IMR-90 (cell line): Measurements from ENCODE around the gene MNS1. TPM values are rescaled to one million over a fixed set of nuclear protein-coding genes. Genes with fewer than 3 reads are reported as not detected.

ENCODE experiments used
- ATAC-seq: fragments of 200-7000 bp; cut with Tn5 transposase; 2 replicates; pipeline ENCODE4 v1.9.1; 2020; ENCODE audit warnings: low read depth, mild to moderate bottlenecking, moderate library complexity
- BruUV-seq: library from RNA; stranded (reverse); fragments of 400-500 nt; replicated peaks from 2 replicates; lab custom pipeline; 2021; lab: Mats Ljungman, UMichigan
- CTCF ChIA-PET: fragments of 300-600 bp; formaldehyde crosslinking; extraction: SDS; loops from one replicate; lab custom pipeline; 2021; ENCODE audit warnings: antibody characterized with exemption; lab: Yijun Ruan, JAX
- POLR2A ChIA-PET: fragments of 300-600 bp; sonication (Branson Sonifier 250); formaldehyde crosslinking; loops from one replicate; lab custom pipeline; 2022; ENCODE audit warnings: antibody characterized with exemption; ENCODE audit not compliant: unreplicated experiment; lab: Charles Lee
- DNase-seq: peaks from one replicate; pipeline ENCODE4 v3.0.0; 2013
- H2AFZ ChIP-seq: replicated peaks from 2 replicates; pipeline ENCODE3; 2013; ENCODE audit warnings: low read length, mild to moderate bottlenecking; ENCODE audit not compliant: poor library complexity
- H2AK5ac ChIP-seq: 2 replicates; pipeline ENCODE4 v1.6.1; 2013; ENCODE audit warnings: low read depth, low read length, inconsistent platforms
- H2AK9ac ChIP-seq: replicated peaks from 2 replicates; pipeline ENCODE3; 2013; ENCODE audit warnings: mild to moderate bottlenecking, low read depth, low read length, moderate library complexity; ENCODE audit not compliant: poor library complexity
- H2BK120ac ChIP-seq: 2 replicates; pipeline ENCODE4 v1.6.1; 2013; ENCODE audit warnings: low read depth, low read length, inconsistent platforms
- H2BK15ac ChIP-seq: 3 replicates; pipeline ENCODE4 v1.6.1; 2013; ENCODE audit warnings: low read depth, low read length, inconsistent platforms
- H2BK20ac ChIP-seq: 2 replicates; pipeline ENCODE4 v1.6.1; 2013; ENCODE audit warnings: low read depth, mild to moderate bottlenecking, inconsistent platforms, low read length, moderate library complexity
- H2BK5ac ChIP-seq: 2 replicates; pipeline ENCODE4 v1.6.1; 2013; ENCODE audit warnings: mild to moderate bottlenecking, low read depth, low read length, inconsistent platforms; ENCODE audit not compliant: poor library complexity, severe bottlenecking
- H3K14ac ChIP-seq: replicated peaks from 2 replicates; pipeline ENCODE4 v1.6.1; 2013; ENCODE audit warnings: low read depth, low read length, inconsistent platforms
- H3K18ac ChIP-seq: 2 replicates; pipeline ENCODE4 v1.6.1; 2013; ENCODE audit warnings: low read depth, low read length, control low read depth
- H3K23ac ChIP-seq: 2 replicates; pipeline ENCODE4 v1.6.1; 2013; ENCODE audit warnings: low read depth, low read length, inconsistent platforms
- H3K27ac ChIP-seq: 2 replicates; pipeline ENCODE4 v1.5.1; 2013; ENCODE audit warnings: mild to moderate bottlenecking, control low read depth, low read length; ENCODE audit not compliant: insufficient read depth
- H3K27me3 ChIP-seq: 2 replicates; pipeline ENCODE4 v1.6.1; 2013; ENCODE audit warnings: low read length; ENCODE audit not compliant: control insufficient read depth, insufficient read depth
- H3K36me3 ChIP-seq: 2 replicates; pipeline ENCODE4 v1.6.1; 2013; ENCODE audit warnings: low read length, mixed read lengths; ENCODE audit not compliant: control insufficient read depth, insufficient read depth
- H3K4ac ChIP-seq: 2 replicates; pipeline ENCODE4 v1.6.1; 2013; ENCODE audit warnings: low read depth, low read length, inconsistent platforms
- H3K4me1 ChIP-seq: 2 replicates; pipeline ENCODE4 v1.6.1; 2013; ENCODE audit warnings: low read length, mixed read lengths; ENCODE audit not compliant: control insufficient read depth, insufficient read depth
- H3K4me2 ChIP-seq: 2 replicates; pipeline ENCODE4 v1.6.1; 2013; ENCODE audit warnings: low read depth, mild to moderate bottlenecking, control low read depth, low read length, moderate library complexity
- H3K4me3 ChIP-seq: 2 replicates; pipeline ENCODE4 v1.5.1; 2013; ENCODE audit warnings: low read depth, mild to moderate bottlenecking, control low read depth, low read length, moderate library complexity; ENCODE audit not compliant: insufficient read depth
- H3K56ac ChIP-seq: 2 replicates; pipeline ENCODE4 v1.6.1; 2013; ENCODE audit warnings: low read length, inconsistent platforms; ENCODE audit not compliant: insufficient read depth; ENCODE audit errors: extremely low read depth
- H3K79me1 ChIP-seq, 2 experiments: 2 replicates each; pipeline ENCODE4 v1.6.1; 2013; ENCODE audit warnings: low read length in 2 of 2, inconsistent platforms in 1 of 2, low read depth in 1 of 2
- H3K9ac ChIP-seq: 2 replicates; pipeline ENCODE4 v1.6.1; 2013; ENCODE audit warnings: low read depth, low read length, control low read depth
- H3K9me1 ChIP-seq: 2 replicates; pipeline ENCODE4 v1.6.1; 2013; ENCODE audit warnings: low read length, inconsistent platforms; ENCODE audit not compliant: insufficient read depth
- H3K9me3 ChIP-seq: 2 replicates; pipeline ENCODE4 v1.6.1; 2013; ENCODE audit warnings: low read length; ENCODE audit not compliant: control insufficient read depth, insufficient read depth
- H4K20me1 ChIP-seq: 2 replicates; pipeline ENCODE4 v1.6.1; 2013; ENCODE audit warnings: low read length, inconsistent platforms; ENCODE audit not compliant: insufficient read depth
- H4K5ac ChIP-seq: 2 replicates; pipeline ENCODE4 v1.6.1; 2013; ENCODE audit warnings: mild to moderate bottlenecking, low read depth, low read length, control low read depth
- H4K8ac ChIP-seq, 2 experiments: 2 replicates each; pipeline ENCODE4 v1.6.1; 2013; ENCODE audit warnings: low read depth in 2 of 2, low read length in 2 of 2, control low read depth in 1 of 2, inconsistent platforms in 1 of 2
- H4K91ac ChIP-seq: 2 replicates; pipeline ENCODE4 v1.6.1; 2013; ENCODE audit warnings: low read depth, low read length, inconsistent platforms; ENCODE audit not compliant: insufficient read depth
- CEBPB ChIP-seq: IDR thresholded peaks from 2 replicates; pipeline ENCODE4 v1.6.1; 2012; ENCODE audit warnings: low read depth, low read length, improper control_type of control experiment
- FOS ChIP-seq: fragments of 150-350 bp; IDR thresholded peaks from 2 replicates; pipeline ENCODE4 v1.6.1; 2016; ENCODE audit warnings: low read depth, low read length
- MXI1 ChIP-seq: IDR thresholded peaks from 2 replicates; pipeline ENCODE4 v1.6.1; 2012; ENCODE audit warnings: low read depth, mild to moderate bottlenecking, low read length, moderate library complexity, borderline replicate concordance
- RAD21 ChIP-seq: IDR thresholded peaks from 2 replicates; pipeline ENCODE4 v1.6.1; 2012; ENCODE audit warnings: low read length, improper control_type of control experiment
- RCOR1 ChIP-seq: IDR thresholded peaks from 2 replicates; pipeline ENCODE4 v1.6.1; 2012; ENCODE audit warnings: mild to moderate bottlenecking, low read length, improper control_type of control experiment; ENCODE audit not compliant: insufficient replicate concordance
- SMC3 ChIP-seq: fragments of 150-350 bp; IDR thresholded peaks from 2 replicates; pipeline ENCODE4 v1.6.1; 2016; ENCODE audit warnings: low read depth, mild to moderate bottlenecking, antibody characterized with exemption, low read length, moderate library complexity
- dilution Hi-C: fragments of 300-500 bp; cut with HindIII; formaldehyde crosslinking; loops from one replicate; pipeline ENCODE4 v1.14.3; 2018; ENCODE audit warnings: low sequenced_read_pairs; ENCODE audit not compliant: unreplicated experiment
- in situ Hi-C: fragments of 300-500 bp; cut with MboI; formaldehyde crosslinking; loops from 3 replicates; pipeline ENCODE4 v1.14.3; 2019; ENCODE audit warnings: low sequenced_read_pairs, inconsistent platforms, mixed read lengths
- intact Hi-C: fragments of 100-400 bp; cut with micrococcal nuclease; formaldehyde crosslinking; loops from 2 replicates; pipeline ENCODE4 v1.10.0; 2022
- polyA plus RNA-seq, 3 experiments: library from polyadenylated mRNA; depleted of rRNA; stranded (reverse); fragments of >200 nt; gene quantifications; 2 replicates each; pipeline ENCODE4 v1.2.3, GENCODE V29; 2012; ENCODE audit warnings: low replicate concordance in 1 of 3
- total RNA-seq: library from RNA; depleted of rRNA; stranded (reverse); fragments of >200 nt; gene quantifications from 2 replicates; pipeline ENCODE4 v1.2.3, GENCODE V29; 2012

Gene MNS1
- total and polyA plus RNA-seq, 2 of the 4 experiments (the other 2 are of a cell fraction): 0.36 to 0.84 TPM

- Histone ChIP-seq H3K4me2 (no peak overlapping the region), H4K91ac (no peak overlapping the region), H4K20me1 (no peaks in the 10 kb centered on the region), H3K18ac (no peak overlapping the region), H2BK120ac (no peak overlapping the region), H3K9me1 (no peaks in the 10 kb centered on the region), H2BK15ac (no peak overlapping the region), H3K56ac (no peak overlapping the region), H2AK5ac (no peak overlapping the region), H3K14ac (no peak overlapping the region), H2AK9ac (no peak overlapping the region), H2BK5ac (no peak overlapping the region), H3K36me3 (no peaks in the 10 kb centered on the region), H3K27ac (no peak overlapping the region), H3K4ac (no peak overlapping the region), H4K8ac (no peak overlapping the region), H3K9ac (no peak overlapping the region), H2AFZ (no peak overlapping the region), H3K27me3 (peaks cover 11% of the 10 kb centered on the region), H3K79me1 (no peaks in the 10 kb centered on the region), H3K4me1 (no peaks in the 10 kb centered on the region), H3K4me3 (no peak overlapping the region), H3K23ac (no peak overlapping the region), H3K9me3 (no peaks in the 10 kb centered on the region), H2BK20ac (no peak overlapping the region), H4K5ac (no peak overlapping the region)
- dilution Hi-C loops: loop anchor here (25.0 kb wide), 2 partner anchors 662 to 787 kb away; no protein-coding TSS in a partner anchor
- CTCF ChIA-PET: interaction anchor here (1.5 kb wide), 1 partner anchor 16 kb away, joined by 5 read pairs; no protein-coding TSS in a partner anchor
- POLR2A ChIA-PET: no interaction called here
- TF ChIP-seq FOS (no peak), CEBPB (0 out of 2 replicates have a peak, but pooled peaks have one; percentile 37), MXI1 (no peak), RAD21 (no peak), RCOR1 (no peak), SMC3 (no peak)
- ATAC-seq: no peak
- in situ Hi-C loops: no loop called here
- intact Hi-C loops: no loop called here
- no peak for DNase-seq
- BruUV-seq: no TSS peak
Measured at GRCh38 chr15:56475351-56475750, 10.4 kb upstream of the MNS1 start.
